ENCODE data around the gene GPD2. TPM values are rescaled to one million over a fixed set of nuclear protein-coding genes. Genes with fewer than 3 reads are reported as not detected.

GPD2 gene
- total RNA-seq, 3 donors from 2014 or later (not counting 1 experiment from before 2014, with no cell fraction given) = 12.5 to 20.2 (median 18.3) TPM

GRCh38 chr2:156476021-156476849, 40.1 kb downstream of the GPD2 start:
- Histone ChIP-seq H3K4me1 (ENCODE audit: control insufficient read depth, insufficient read depth, low read length) (peaks cover 20% of the 10 kb centered on the region), H3K27me3 (ENCODE audit: control insufficient read depth, insufficient read depth, low read length) (no peaks in the 10 kb centered on the region), H3K4me3 (ENCODE audit: low read length) (no peak overlapping the region), H3K27ac (ENCODE audit: low read length) (no peak overlapping the region), H3K36me3 (ENCODE audit: control insufficient read depth, insufficient read depth, low read length) (no peaks in the 10 kb centered on the region), H3K9me3 (ENCODE audit: control insufficient read depth, insufficient read depth, low read length) (no peaks in the 10 kb centered on the region)
- Mint-ChIP-seq H3K36me3 (no peaks in the 10 kb centered on the region), H3K27me3 (ENCODE audit: low read depth in 2 of 2) (no peaks in the 10 kb centered on the region), H3K4me1 (peaks cover 58 to 61% of the 10 kb centered on the region in 2 donors), H3K4me3 (no peak overlapping the region), H3K9me3 (no peaks in the 10 kb centered on the region), H3K27ac (peak overlapping the region; percentile 11 to 85)
- 65% methylated on average over 4 of the region's 5 CpGs for WGBS (ENCODE audit: insufficient coverage)
- DNase-seq (no peak), ATAC-seq (no peak)
- intact Hi-C loops (cut with micrococcal nuclease) = no loop called here
- no peak for TF ChIP-seq CTCF (IDR thresholded peaks at IDR 0.05)

- Histone ChIP-seq H3K27ac (ENCODE audit: low read length) (no peak overlapping the region), H3K27me3 (ENCODE audit: control insufficient read depth, insufficient read depth, low read length) (no peaks in the 10 kb centered on the region), H3K4me1 (ENCODE audit: control insufficient read depth, insufficient read depth, low read length) (peaks cover 20% of the 10 kb centered on the region), H3K9me3 (ENCODE audit: control insufficient read depth, insufficient read depth, low read length) (no peaks in the 10 kb centered on the region), H3K4me3 (ENCODE audit: low read length) (no peak overlapping the region), H3K36me3 (ENCODE audit: control insufficient read depth, insufficient read depth, low read length) (no peaks in the 10 kb centered on the region)
- Mint-ChIP-seq H3K27me3 (ENCODE audit: low read depth in 2 of 2) (no peaks in the 10 kb centered on the region), H3K36me3 (no peaks in the 10 kb centered on the region), H3K9me3 (no peaks in the 10 kb centered on the region), H3K27ac (peak overlapping the region; percentile 2 to 85), H3K4me3 (no peak overlapping the region), H3K4me1 (peaks cover 55 to 56% of the 10 kb centered on the region in 2 donors)
- 64% methylated on average over 2 of the region's 2 CpGs for WGBS (ENCODE audit: insufficient coverage)
- no peak for DNase-seq
- ATAC-seq = no peak
- TF ChIP-seq CTCF (IDR thresholded peaks at IDR 0.05) = no peak
- intact Hi-C loops (cut with micrococcal nuclease) = no loop called here
Measured at GRCh38 chr2:156476850-156477206, 40.6 kb downstream of the GPD2 start.

- H3K27me3 Mint-ChIP-seq (ENCODE audit: low read depth in 2 of 2) = no peaks in the 10 kb centered on the region
- Histone ChIP-seq H3K4me3 (ENCODE audit: low read length) (no peak overlapping the region), H3K27ac (ENCODE audit: low read length) (peak overlapping the region; percentile 44), H3K27me3 (ENCODE audit: control insufficient read depth, insufficient read depth, low read length) (no peaks in the 10 kb centered on the region), H3K36me3 (ENCODE audit: control insufficient read depth, insufficient read depth, low read length) (no peaks in the 10 kb centered on the region), H3K4me1 (ENCODE audit: control insufficient read depth, insufficient read depth, low read length) (peaks cover 12% of the 10 kb centered on the region), H3K9me3 (ENCODE audit: control insufficient read depth, insufficient read depth, low read length) (no peaks in the 10 kb centered on the region)
- H3K4me3 Mint-ChIP-seq = peak overlapping the region; percentile 79
- no peaks in the 10 kb centered on the region for H3K9me3 Mint-ChIP-seq
- ATAC-seq (peak; percentile 65 to 91 (median 79)), DNase-seq (peak in 1 of 2 donors; percentile 50)
- H3K36me3 Mint-ChIP-seq = no peaks in the 10 kb centered on the region
- no peak for TF ChIP-seq CTCF (IDR thresholded peaks at IDR 0.05)
- no CpG with 5 or more reads among the region's 5 CpGs for WGBS (ENCODE audit: insufficient coverage)
- H3K4me1 Mint-ChIP-seq = peaks cover 57 to 63% of the 10 kb centered on the region in 2 donors
- H3K27ac Mint-ChIP-seq = peak overlapping the region; percentile 75 to 86
- intact Hi-C loops (cut with micrococcal nuclease) = no loop called here
Measured at GRCh38 chr2:156480376-156480775, 44.2 kb downstream of the GPD2 start.

GRCh38 chr2:156481312-156481711, 45.1 kb downstream of the GPD2 start:
- H3K27ac Mint-ChIP-seq = peak overlapping the region in 1 of 2 donors; percentile 75
- H3K4me1 Mint-ChIP-seq = peaks cover 60 to 66% of the 10 kb centered on the region in 2 donors
- H3K27me3 ChIP-seq (ENCODE audit: control insufficient read depth, insufficient read depth, low read length) = no peaks in the 10 kb centered on the region
- no peak for TF ChIP-seq CTCF (IDR thresholded peaks at IDR 0.05)
- no peak overlapping the region for H3K4me3 ChIP-seq (ENCODE audit: low read length)
- H3K4me1 ChIP-seq (ENCODE audit: control insufficient read depth, insufficient read depth, low read length) = peaks cover 12% of the 10 kb centered on the region
- H3K4me3 Mint-ChIP-seq = no peak overlapping the region
- no peaks in the 10 kb centered on the region for H3K9me3 Mint-ChIP-seq
- no peaks in the 10 kb centered on the region for H3K27me3 Mint-ChIP-seq (ENCODE audit: low read depth in 2 of 2)
- DNase-seq = no peak
- no peaks in the 10 kb centered on the region for H3K36me3 Mint-ChIP-seq
- intact Hi-C loops (cut with micrococcal nuclease) = no loop called here
- H3K36me3 ChIP-seq (ENCODE audit: control insufficient read depth, insufficient read depth, low read length) = no peaks in the 10 kb centered on the region
- no peak overlapping the region for H3K27ac ChIP-seq (ENCODE audit: low read length)
- H3K9me3 ChIP-seq (ENCODE audit: control insufficient read depth, insufficient read depth, low read length) = no peaks in the 10 kb centered on the region
- no peak for ATAC-seq
